M059J (cell line): ENCODE data around the gene TCAP. TPM values are rescaled to one million over a fixed set of nuclear protein-coding genes. Genes with fewer than 3 reads are reported as not detected.

Experiments used
- DNase-seq: peaks from one replicate; pipeline ENCODE4 v3.0.0-alpha.2; 2012; ENCODE audit warnings: low read depth
- total RNA-seq: library from RNA; depleted of rRNA; stranded (reverse); fragments of >200 nt; shearing (Covaris generic); gene quantifications from 2 replicates; pipeline ENCODE4 v1.2.3, GENCODE V29; 2014; rRNA removed

Gene TCAP
- total RNA-seq = 0.05 TPM in 1 of 2 replicates, not detected in the other

- DNase-seq = no peak
Measured at GRCh38 chr17:39664581-39665561, at the start of gene TCAP. Gene TCAP (plus strand): TSS chr17:39665349. CDS start chr17:39665360, 11 bp downstream.

GRCh38 chr17:39615434-39615833 is 49.7 kb upstream of the TCAP start:
- DNase-seq = no peak

- no peak for DNase-seq
Measured at GRCh38 chr17:39617100-39617445, 48.1 kb upstream of the TCAP start.

GRCh38 chr17:39617446-39618245 is 47.5 kb upstream of the TCAP start:
- DNase-seq = peak; percentile 64

- no peak for DNase-seq
Measured at GRCh38 chr17:39618246-39618913, 46.8 kb upstream of the TCAP start.

- DNase-seq = no peak
Measured at GRCh38 chr17:39618956-39619785, 46.0 kb upstream of the TCAP start.

GRCh38 chr17:39619786-39620101 is 45.4 kb upstream of the TCAP start:
- DNase-seq = no peak

GRCh38 chr17:39621523-39622379 is 43.4 kb upstream of the TCAP start:
- DNase-seq = peak; percentile 77

- DNase-seq = peak; percentile 51
Measured at GRCh38 chr17:39622380-39623006, 42.7 kb upstream of the TCAP start.

GRCh38 chr17:39623356-39623950 is 41.7 kb upstream of the TCAP start:
- DNase-seq = peak; percentile 63

- no peak for DNase-seq
Measured at GRCh38 chr17:39624313-39624712, 40.8 kb upstream of the TCAP start.

- no peak for DNase-seq
Measured at GRCh38 chr17:39625198-39625785, 39.9 kb upstream of the TCAP start.

- DNase-seq = no peak
Measured at GRCh38 chr17:39626171-39627046, 38.7 kb upstream of the TCAP start, which contains the start of gene PPP1R1B. Gene PPP1R1B (plus strand): TSS chr17:39626952. CDS start chr17:39627393, 441 bp downstream.

- DNase-seq = no peak
Measured at GRCh38 chr17:39627047-39627711, 38.0 kb upstream of the TCAP start.

GRCh38 chr17:39627712-39628516 is 37.2 kb upstream of the TCAP start:
- DNase-seq = no peak
